Peyer's patch (tissue), 4 donors: Measurements from ENCODE around the gene CDH26. TPM values are rescaled to one million over a fixed set of nuclear protein-coding genes. Genes with fewer than 3 reads are reported as not detected.

Source experiments
- DNase-seq, 3 donors: peaks; one replicate each; pipeline ENCODE4 v3.0.0-alpha.2; 2017 to 2019
- H3K27ac ChIP-seq, 4 donors: fragments of 200-600 bp; sonication (generic); one replicate each; pipeline ENCODE4 v1.5.1; 2016 to 2019
- H3K27me3 ChIP-seq, 2 donors: fragments of 200-600 bp; sonication (generic); one replicate each; pipeline ENCODE4 v1.5.1; 2019
- H3K36me3 ChIP-seq, 3 donors: fragments of 200-600 bp; sonication (generic); one replicate each; pipeline ENCODE4 v1.5.1; 2016 to 2019
- H3K4me1 ChIP-seq, 4 donors: fragments of 200-600 bp; sonication (generic); one replicate each; pipeline ENCODE4 v1.5.1; 2016 to 2019
- H3K4me3 ChIP-seq, 4 donors: fragments of 200-600 bp; sonication (generic); 1 replicate in 3 of 4; 2 replicates in 1 of 4; pipeline ENCODE4 v1.5.1; 2016 to 2019; ENCODE audit warnings: mild to moderate bottlenecking in 1 of 4
- H3K9me3 ChIP-seq, 4 donors: fragments of 200-600 bp; sonication (generic); one replicate each; pipeline ENCODE4 v1.5.1; 2016 to 2019; ENCODE audit warnings: mild to moderate bottlenecking in 1 of 4
- POLR2A ChIP-seq, 2 donors: fragments of 450-650 bp; IDR thresholded peaks; one replicate each; pipeline ENCODE4 v1.5.1; 2017; ENCODE audit warnings: antibody characterized with exemption in 2 of 2, mild to moderate bottlenecking in 2 of 2, moderate library complexity in 2 of 2
- total RNA-seq, 4 donors: library from RNA; depleted of rRNA; stranded (reverse); fragments of >200 nt; gene quantifications; one replicate each; pipeline ENCODE4 v1.1.0, GENCODE V29; 2016
- TF ChIP-seq, protein P1 (sequence below), 6 experiments: fragments of 450-650 bp in 4 of 6; fragments of 200-600 bp in 2 of 6; sonication (generic) in 1 of 6; IDR thresholded peaks; one replicate each; pipeline ENCODE4 v1.5.1; 2017 to 2019; ENCODE audit warnings: antibody characterized with exemption in 6 of 6, mild to moderate bottlenecking in 3 of 6, moderate library complexity in 1 of 6

Gene CDH26
- total RNA-seq, 4 donors from 2014 or later: 0.88 to 9.8 (median 2.1) TPM

DNA sequence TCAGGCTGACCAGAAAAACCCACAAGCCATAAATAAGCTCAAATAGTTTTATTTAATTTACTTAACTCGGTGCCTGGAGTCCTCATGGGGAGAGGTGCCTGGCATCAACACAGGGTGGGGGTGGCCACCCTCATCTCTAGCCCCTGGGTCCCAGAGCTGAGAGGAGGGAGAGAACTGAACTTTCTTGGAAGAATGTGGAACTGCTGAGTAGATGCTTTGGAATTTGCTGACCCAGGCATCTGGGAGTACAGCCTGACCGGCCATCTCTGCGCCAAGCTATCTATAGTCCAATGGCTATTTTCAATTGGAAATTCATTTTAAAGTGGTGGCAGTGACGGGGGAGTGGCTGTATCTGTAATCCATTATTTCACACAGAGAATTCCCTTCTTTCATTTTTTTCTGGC, 104.8 kb downstream of the CDH26 start:
- Histone ChIP-seq H3K9me3 (no peaks in the 10 kb centered on the region), H3K27ac (no peak overlapping the region), H3K27me3 (no peaks in the 10 kb centered on the region), H3K4me3 (no peak overlapping the region), H3K36me3 (no peaks in the 10 kb centered on the region), H3K4me1 (no peaks in the 10 kb centered on the region)
- TF ChIP-seq POLR2A (IDR thresholded peaks at IDR 0.05): no peak
- TF ChIP-seq, protein P1, sequence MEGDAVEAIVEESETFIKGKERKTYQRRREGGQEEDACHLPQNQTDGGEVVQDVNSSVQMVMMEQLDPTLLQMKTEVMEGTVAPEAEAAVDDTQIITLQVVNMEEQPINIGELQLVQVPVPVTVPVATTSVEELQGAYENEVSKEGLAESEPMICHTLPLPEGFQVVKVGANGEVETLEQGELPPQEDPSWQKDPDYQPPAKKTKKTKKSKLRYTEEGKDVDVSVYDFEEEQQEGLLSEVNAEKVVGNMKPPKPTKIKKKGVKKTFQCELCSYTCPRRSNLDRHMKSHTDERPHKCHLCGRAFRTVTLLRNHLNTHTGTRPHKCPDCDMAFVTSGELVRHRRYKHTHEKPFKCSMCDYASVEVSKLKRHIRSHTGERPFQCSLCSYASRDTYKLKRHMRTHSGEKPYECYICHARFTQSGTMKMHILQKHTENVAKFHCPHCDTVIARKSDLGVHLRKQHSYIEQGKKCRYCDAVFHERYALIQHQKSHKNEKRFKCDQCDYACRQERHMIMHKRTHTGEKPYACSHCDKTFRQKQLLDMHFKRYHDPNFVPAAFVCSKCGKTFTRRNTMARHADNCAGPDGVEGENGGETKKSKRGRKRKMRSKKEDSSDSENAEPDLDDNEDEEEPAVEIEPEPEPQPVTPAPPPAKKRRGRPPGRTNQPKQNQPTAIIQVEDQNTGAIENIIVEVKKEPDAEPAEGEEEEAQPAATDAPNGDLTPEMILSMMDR (IDR thresholded peaks at IDR 0.05): no peak
- DNase-seq: no peak

DNA sequence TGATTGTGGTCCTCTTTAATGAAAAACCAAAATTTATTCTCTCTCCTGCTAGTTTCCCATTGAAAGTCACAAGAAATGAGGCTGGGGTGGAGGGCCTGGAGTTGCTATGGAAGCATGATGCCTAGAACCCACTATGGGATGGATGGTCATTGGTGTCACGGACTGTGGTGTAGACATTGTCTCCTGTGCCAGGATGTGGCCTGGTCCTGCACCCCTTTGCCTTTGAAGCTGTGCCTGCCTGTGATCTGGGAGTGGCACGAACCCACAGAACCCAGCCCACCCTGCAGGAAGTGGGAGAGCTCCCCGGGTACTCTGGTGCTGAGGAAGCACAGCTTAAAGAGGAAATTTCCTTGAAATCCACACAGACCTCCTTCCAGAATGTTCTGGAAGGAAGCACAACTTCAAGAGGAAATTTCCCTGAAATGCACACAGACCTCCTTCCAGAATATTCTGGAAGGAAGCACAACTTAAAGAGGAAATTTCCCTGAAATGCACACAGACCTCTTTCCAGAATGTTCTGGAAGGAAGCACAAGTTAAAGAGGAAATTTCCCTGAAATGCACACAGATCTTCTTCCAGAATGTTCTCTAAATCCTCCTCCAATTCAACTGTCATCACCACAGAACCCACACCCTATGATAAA, 105.6 kb downstream of the CDH26 start:
- TF ChIP-seq POLR2A (IDR thresholded peaks at IDR 0.05): no peak
- TF ChIP-seq, protein P1 (IDR thresholded peaks at IDR 0.05): no peak
- Histone ChIP-seq H3K36me3 (no peaks in the 10 kb centered on the region), H3K27ac (no peak overlapping the region), H3K4me3 (no peak overlapping the region), H3K27me3 (no peaks in the 10 kb centered on the region), H3K9me3 (no peaks in the 10 kb centered on the region), H3K4me1 (no peaks in the 10 kb centered on the region)
- DNase-seq: no peak

Other genes starting within 250 kb of the CDH26 start
- 10 to 100 TPM in 1 of 4 donors, 1 to 10 TPM in 3; 2.0 to 35.5 (median 2.7) TPM for gene SYCP2, start 24.8 kb upstream of the CDH26 start, total RNA-seq
- 10 to 100 TPM in 2 of 4 donors, 1 to 10 TPM in 2; 2.5 to 14.2 (median 9.0) TPM for gene PPP1R3D, start 18.1 kb upstream of the CDH26 start, total RNA-seq
- 10 to 100 TPM in 3 of 4 donors, 1 to 10 TPM in 1; 7.9 to 18.5 (median 17.4) TPM for gene FAM217B, start 18.0 kb upstream of the CDH26 start, total RNA-seq